Loucy (cell line): ENCODE results near the gene ZNF236.

Experiments used
- CTCF ChIP-seq: fragments of 200-600 bp; sonication (generic); conservative IDR thresholded peaks from 2 replicates; pipeline ENCODE4 v1.5.1; 2014; ENCODE audit warnings: mild to moderate bottlenecking, antibody characterized with exemption, low read length
- EZH2phosphoT487 ChIP-seq: fragments of 200-600 bp; IDR thresholded peaks from 2 replicates; pipeline ENCODE4 v1.6.1; 2018; ENCODE audit warnings: antibody characterized with exemption, mild to moderate bottlenecking, moderate library complexity, borderline replicate concordance

GRCh38 chr18:76896677-76897076 lies 74.3 kb downstream of the ZNF236 start:
- TF ChIP-seq CTCF (no peak), EZH2phosphoT487 (no peak)
